Upper lobe of left lung (tissue), 4 donors: ENCODE results near the gene VIPR1.

Source experiments
- POLR2A ChIP-seq, 4 donors: fragments of 450-650 bp; IDR thresholded peaks; one replicate each; pipeline ENCODE4 v1.5.1; 2016 to 2017; ENCODE audit warnings: antibody characterized with exemption in 4 of 4, mild to moderate bottlenecking in 2 of 4
- TF ChIP-seq, protein P1 (sequence below), 6 experiments: fragments of 450-650 bp in 4 of 6; fragments of 200-600 bp in 2 of 6; sonication (generic) in 2 of 6; IDR thresholded peaks; one replicate each; pipeline ENCODE4 v1.5.1; 2016 to 2019; ENCODE audit warnings: antibody characterized with exemption in 6 of 6

- TF ChIP-seq, protein P1, sequence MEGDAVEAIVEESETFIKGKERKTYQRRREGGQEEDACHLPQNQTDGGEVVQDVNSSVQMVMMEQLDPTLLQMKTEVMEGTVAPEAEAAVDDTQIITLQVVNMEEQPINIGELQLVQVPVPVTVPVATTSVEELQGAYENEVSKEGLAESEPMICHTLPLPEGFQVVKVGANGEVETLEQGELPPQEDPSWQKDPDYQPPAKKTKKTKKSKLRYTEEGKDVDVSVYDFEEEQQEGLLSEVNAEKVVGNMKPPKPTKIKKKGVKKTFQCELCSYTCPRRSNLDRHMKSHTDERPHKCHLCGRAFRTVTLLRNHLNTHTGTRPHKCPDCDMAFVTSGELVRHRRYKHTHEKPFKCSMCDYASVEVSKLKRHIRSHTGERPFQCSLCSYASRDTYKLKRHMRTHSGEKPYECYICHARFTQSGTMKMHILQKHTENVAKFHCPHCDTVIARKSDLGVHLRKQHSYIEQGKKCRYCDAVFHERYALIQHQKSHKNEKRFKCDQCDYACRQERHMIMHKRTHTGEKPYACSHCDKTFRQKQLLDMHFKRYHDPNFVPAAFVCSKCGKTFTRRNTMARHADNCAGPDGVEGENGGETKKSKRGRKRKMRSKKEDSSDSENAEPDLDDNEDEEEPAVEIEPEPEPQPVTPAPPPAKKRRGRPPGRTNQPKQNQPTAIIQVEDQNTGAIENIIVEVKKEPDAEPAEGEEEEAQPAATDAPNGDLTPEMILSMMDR (IDR thresholded peaks at IDR 0.05) = no peak
- TF ChIP-seq POLR2A (IDR thresholded peaks at IDR 0.05) = no peak
Observed at GRCh38 chr3:42488687-42489086, 13.8 kb upstream of the VIPR1 start.
